ENCODE results near the gene FER.
"Not testable (repeated sequence)": the region's sequence is repeated elsewhere in the genome, so short reads cannot be mapped to it uniquely, and the experiment has no call there.

FER gene

DNA sequence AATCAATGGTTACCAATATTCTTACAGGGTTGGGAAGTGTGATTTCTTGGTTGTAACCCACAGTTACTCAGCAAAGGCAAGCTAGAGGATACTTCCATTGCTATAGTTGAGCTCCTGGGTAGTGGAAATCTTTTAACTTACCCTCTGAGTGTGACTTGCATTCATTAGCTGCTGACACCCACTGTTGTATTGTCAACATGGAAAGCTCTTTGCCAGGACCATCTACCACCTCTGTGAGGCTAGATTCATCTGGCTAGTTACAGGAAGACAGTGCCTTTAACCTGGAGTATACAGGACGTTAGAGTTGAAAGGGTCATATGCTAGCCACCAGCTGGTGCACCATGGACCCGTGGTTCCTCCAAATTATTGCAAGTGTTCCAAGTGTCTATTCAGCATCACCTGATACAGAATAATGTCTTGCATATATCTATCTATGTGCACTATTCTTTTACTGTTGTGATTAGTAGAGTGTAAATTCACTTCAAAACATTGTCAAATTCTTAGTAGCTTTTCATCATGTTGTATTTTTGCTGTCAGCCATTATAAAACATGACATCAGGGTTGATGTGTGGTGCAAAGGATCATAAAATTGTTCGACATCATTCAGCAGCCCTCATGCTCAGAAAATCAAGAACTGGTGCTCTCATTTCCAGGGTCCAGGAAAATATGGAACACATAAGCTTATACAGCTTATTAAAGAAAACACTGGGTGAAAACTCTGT is 423.1 kb downstream of the FER start:
- Histone ChIP-seq H3K27ac (ENCODE audit: low read length) (no peak overlapping the region), H3K4me3 (ENCODE audit: low read length) (no peak overlapping the region), H3K9me3 (ENCODE audit: insufficient read depth, low read depth, low read length) (no peaks in the 10 kb centered on the region)

DNA sequence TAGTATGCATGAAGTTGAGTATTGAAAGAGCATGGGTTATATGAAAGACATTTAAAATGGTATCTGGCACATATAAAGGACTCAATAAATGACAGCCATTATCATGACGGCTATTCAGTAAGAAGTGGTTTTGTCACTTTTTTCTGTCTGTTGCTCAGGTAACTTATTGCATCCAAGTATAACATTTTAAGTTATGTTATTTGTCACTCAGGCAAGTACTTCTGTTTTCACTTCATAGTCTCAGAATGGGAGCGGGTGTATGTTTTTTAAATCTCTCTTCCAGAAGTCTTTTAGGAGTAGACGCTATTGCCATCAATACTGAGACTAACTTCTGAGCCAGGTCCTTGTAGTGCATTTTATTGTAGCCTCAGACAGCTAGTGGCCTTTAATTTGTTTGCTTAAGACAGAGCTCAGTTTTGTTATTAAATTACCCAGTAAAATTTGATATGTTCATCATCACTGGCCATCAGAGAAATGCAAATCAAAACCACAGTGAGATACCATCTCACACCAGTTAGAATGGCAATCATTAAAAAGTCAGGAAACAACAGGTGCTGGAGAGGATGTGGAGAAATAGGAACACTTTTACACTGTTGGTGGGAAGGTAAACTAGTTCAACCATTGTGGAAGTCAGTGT is 423.9 kb downstream of the FER start:
- not testable (repeated sequence) for H3K27me3 ChIP-seq (ENCODE audit: insufficient read depth, low read length); H3K9ac ChIP-seq (ENCODE audit: low read depth, low read length); H3K9me3 ChIP-seq (ENCODE audit: insufficient read depth, low read depth, low read length); H3K36me3 ChIP-seq (ENCODE audit: insufficient read depth, low read depth, low read length); H3K4me3 ChIP-seq (ENCODE audit: low read length); H3K27ac ChIP-seq (ENCODE audit: low read length)
- H3K4me1 ChIP-seq (ENCODE audit: insufficient read depth, low read length), result peaks cover 20% of the 10 kb centered on the region

More for the DNA sequence above, 423.1 kb downstream of the FER start:
- H3K36me3 ChIP-seq (ENCODE audit: insufficient read depth, low read depth, low read length), result no peaks in the 10 kb centered on the region
- H3K27me3 ChIP-seq (ENCODE audit: insufficient read depth, low read length), result no peaks in the 10 kb centered on the region
- no peak overlapping the region for H3K9ac ChIP-seq (ENCODE audit: low read depth, low read length)
- peaks cover 20% of the 10 kb centered on the region for H3K4me1 ChIP-seq (ENCODE audit: insufficient read depth, low read length)

DNA sequence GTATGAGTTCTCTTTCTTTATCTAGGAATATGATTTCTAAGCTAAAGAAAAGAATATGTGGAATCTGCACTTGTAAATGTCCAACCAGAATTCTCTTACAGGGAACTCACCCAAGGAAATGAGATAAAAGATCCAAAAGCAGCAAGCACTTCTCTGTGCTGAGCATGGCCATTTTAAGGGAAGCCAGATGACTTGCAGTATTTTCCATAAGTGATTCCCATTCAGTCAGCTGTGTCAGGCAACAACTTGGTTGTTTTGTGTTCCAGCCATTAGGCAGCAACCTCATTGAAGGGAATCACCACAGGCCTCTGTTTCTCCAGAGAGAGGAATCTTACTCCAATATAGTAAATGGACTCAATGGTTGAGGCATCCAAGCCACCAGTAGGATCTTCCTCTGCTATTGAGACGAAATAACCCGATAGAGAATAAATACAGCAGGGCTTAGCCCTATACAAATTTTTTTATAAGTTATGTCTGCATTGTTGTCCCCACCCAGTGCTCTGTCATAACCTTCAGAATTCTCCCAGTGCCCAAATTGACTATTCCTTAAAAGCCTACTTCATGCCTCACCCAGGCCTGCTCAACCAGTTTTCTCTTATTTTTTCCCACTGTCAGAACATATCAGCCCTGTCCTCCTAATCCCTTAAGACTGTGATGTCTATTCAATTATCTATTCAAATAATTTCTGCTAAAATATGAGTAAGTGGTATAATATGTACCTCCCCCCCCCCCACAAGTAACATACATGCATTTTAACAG is 425.5 kb downstream of the FER start:
- Histone ChIP-seq H3K4me1 (ENCODE audit: insufficient read depth, low read length) (peaks cover 17% of the 10 kb centered on the region), H3K27ac (ENCODE audit: low read length) (no peak overlapping the region), H3K4me3 (ENCODE audit: low read length) (no peak overlapping the region)

DNA sequence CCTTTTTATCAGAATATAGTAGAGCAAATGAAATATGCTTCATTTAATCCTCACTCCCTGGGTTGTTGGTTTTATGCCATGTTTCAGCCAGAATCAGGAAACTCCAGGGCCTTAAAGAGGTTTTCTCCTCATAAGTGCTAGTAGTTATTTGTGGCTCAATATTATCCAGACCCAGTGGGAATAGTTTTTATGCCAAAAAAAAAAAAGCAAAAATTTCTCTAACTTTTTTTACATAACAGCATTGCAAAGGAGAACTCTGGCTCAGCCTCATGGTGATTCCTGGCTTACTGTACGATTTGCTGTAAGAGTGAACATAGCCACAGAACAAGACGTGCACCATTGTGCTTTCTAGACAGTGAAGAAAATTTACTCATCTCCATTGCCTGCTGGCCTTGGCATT is 429.5 kb downstream of the FER start:
- H3K36me3 ChIP-seq (ENCODE audit: insufficient read depth, low read depth, low read length), result no peaks in the 10 kb centered on the region
- no peaks in the 10 kb centered on the region for H3K9me3 ChIP-seq (ENCODE audit: insufficient read depth, low read depth, low read length)
- H3K9ac ChIP-seq (ENCODE audit: low read depth, low read length), result no peak overlapping the region
- H3K27me3 ChIP-seq (ENCODE audit: insufficient read depth, low read length), result no peaks in the 10 kb centered on the region
- H3K4me3 ChIP-seq (ENCODE audit: low read length), result no peak overlapping the region
- H3K27ac ChIP-seq (ENCODE audit: low read length), result no peak overlapping the region
- no peaks in the 10 kb centered on the region for H3K4me1 ChIP-seq (ENCODE audit: insufficient read depth, low read length)

More for the DNA sequence above, 425.5 kb downstream of the FER start:
- H3K9ac ChIP-seq (ENCODE audit: low read depth, low read length), result no peak overlapping the region
- no peaks in the 10 kb centered on the region for H3K36me3 ChIP-seq (ENCODE audit: insufficient read depth, low read depth, low read length)
- no peaks in the 10 kb centered on the region for H3K9me3 ChIP-seq (ENCODE audit: insufficient read depth, low read depth, low read length)
- H3K27me3 ChIP-seq (ENCODE audit: insufficient read depth, low read length), result no peaks in the 10 kb centered on the region

DNA sequence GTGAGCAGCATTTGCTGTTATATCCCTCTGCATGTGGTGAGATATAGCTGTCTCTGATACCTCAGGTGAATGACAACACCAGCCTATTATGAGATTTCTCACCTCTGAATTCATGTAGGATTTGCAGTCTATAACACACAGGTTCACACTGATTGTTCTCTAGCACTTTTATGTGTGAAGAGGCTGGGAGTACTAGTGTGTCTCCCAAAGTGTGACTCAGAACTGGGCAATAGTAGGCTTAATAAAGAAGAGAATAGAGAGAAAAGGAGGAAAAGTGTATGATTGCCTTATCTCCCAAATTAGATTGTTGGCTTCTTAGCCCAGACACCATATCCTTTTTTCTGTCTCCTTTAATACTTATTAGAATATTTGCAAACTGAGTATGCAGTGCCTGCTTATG is 430.1 kb downstream of the FER start:
- no peaks in the 10 kb centered on the region for H3K4me1 ChIP-seq (ENCODE audit: insufficient read depth, low read length)
- no peak overlapping the region for H3K9ac ChIP-seq (ENCODE audit: low read depth, low read length)
- H3K4me3 ChIP-seq (ENCODE audit: low read length), result no peak overlapping the region
- H3K27ac ChIP-seq (ENCODE audit: low read length), result no peak overlapping the region
- H3K27me3 ChIP-seq (ENCODE audit: insufficient read depth, low read length), result no peaks in the 10 kb centered on the region
- no peaks in the 10 kb centered on the region for H3K36me3 ChIP-seq (ENCODE audit: insufficient read depth, low read depth, low read length)
- H3K9me3 ChIP-seq (ENCODE audit: insufficient read depth, low read depth, low read length), result no peaks in the 10 kb centered on the region

DNA sequence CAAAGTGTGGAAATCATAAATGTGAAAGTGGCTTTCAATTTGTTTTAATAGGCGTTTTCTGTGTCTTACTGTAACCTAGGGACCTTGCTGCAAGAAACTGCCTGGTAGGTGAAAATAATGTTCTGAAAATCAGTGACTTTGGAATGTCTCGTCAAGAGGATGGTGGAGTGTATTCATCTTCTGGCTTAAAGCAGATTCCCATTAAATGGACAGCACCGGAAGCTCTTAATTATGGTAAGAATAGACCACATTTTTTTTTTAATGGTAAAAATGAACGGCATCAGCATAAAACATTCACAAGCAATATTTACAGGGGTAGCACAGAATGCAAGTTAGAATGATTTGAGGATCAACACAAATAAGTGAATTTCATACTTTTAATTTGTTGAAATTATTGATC is 433.0 kb downstream of the FER start:
- Histone ChIP-seq H3K27ac (ENCODE audit: low read length) (no peak overlapping the region), H3K36me3 (ENCODE audit: insufficient read depth, low read depth, low read length) (no peaks in the 10 kb centered on the region), H3K9me3 (ENCODE audit: insufficient read depth, low read depth, low read length) (no peaks in the 10 kb centered on the region), H3K27me3 (ENCODE audit: insufficient read depth, low read length) (no peaks in the 10 kb centered on the region), H3K4me1 (ENCODE audit: insufficient read depth, low read length) (no peaks in the 10 kb centered on the region), H3K9ac (ENCODE audit: low read depth, low read length) (no peak overlapping the region), H3K4me3 (ENCODE audit: low read length) (no peak overlapping the region)

DNA sequence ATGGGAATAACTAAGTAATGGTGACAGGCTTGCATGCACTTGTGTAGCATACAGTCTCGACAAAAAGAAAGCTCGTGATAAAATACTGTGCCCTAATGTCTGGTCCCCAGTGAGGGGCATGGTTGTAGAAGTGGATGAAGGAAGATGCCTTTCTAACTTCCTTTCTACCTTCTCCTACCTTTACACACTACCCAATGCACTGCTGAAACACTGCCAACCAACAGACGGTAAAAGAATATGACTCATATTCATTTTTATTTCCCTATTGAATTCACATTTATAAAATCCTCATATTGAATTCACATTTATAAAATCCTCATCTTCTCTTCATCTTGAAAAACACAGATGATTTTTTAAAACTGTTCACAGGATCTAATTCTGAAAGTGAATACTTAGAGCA is 439.1 kb downstream of the FER start:
- H3K27me3 ChIP-seq (ENCODE audit: insufficient read depth, low read length), result no peaks in the 10 kb centered on the region
- H3K4me3 ChIP-seq (ENCODE audit: low read length), result no peak overlapping the region
- no peaks in the 10 kb centered on the region for H3K9me3 ChIP-seq (ENCODE audit: insufficient read depth, low read depth, low read length)
- no peaks in the 10 kb centered on the region for H3K36me3 ChIP-seq (ENCODE audit: insufficient read depth, low read depth, low read length)
- no peak overlapping the region for H3K27ac ChIP-seq (ENCODE audit: low read length)
- peaks cover 1% of the 10 kb centered on the region for H3K4me1 ChIP-seq (ENCODE audit: insufficient read depth, low read length)
- H3K9ac ChIP-seq (ENCODE audit: low read depth, low read length), result no peak overlapping the region

DNA sequence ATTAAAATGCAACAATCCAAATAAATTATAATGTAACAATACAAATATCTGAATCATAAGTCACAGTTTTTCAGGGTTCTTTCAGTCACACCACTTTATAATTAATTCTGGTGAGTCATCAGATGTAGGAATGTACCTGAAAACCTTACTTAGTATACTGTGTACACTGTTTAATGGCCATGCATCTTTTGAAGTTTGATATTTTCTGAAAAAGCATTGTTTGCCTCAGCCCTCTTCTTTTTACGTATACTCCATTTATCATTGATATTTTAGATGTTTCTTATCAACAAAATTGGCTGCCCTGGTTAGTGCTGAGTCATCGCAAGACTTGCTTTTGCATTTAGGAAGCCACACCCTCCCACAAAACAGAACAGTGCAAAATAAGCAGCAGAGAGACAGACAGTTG is 443.5 kb downstream of the FER start:
- no peak overlapping the region for H3K4me3 ChIP-seq (ENCODE audit: low read length)
- H3K36me3 ChIP-seq (ENCODE audit: insufficient read depth, low read depth, low read length), result no peaks in the 10 kb centered on the region
- no peaks in the 10 kb centered on the region for H3K27me3 ChIP-seq (ENCODE audit: insufficient read depth, low read length)
- H3K9me3 ChIP-seq (ENCODE audit: insufficient read depth, low read depth, low read length), result no peaks in the 10 kb centered on the region
- no peak overlapping the region for H3K27ac ChIP-seq (ENCODE audit: low read length)
- H3K4me1 ChIP-seq (ENCODE audit: insufficient read depth, low read length), result peaks cover 37% of the 10 kb centered on the region
- H3K9ac ChIP-seq (ENCODE audit: low read depth, low read length), result no peak overlapping the region

DNA sequence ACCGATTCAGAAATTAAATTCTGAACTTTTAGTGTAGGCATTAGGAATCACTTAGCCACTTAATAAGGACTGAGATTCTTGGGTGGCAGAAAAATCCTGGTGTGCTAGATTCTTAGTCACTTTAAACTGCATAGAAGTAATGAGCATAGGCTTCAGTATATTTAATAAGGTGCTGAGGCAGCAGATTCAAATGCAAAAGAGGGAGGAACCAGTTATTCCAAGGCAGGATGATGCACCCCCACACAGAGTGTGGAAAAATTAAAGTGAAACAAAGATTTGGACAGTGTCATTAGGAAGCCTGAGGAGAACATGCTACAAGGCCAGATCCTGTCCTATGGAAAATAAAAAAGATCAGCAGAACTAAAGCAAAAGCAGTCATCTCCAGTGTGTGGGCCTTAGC is 444.3 kb downstream of the FER start:
- Histone ChIP-seq H3K27me3 (ENCODE audit: insufficient read depth, low read length) (no peaks in the 10 kb centered on the region), H3K9ac (ENCODE audit: low read depth, low read length) (peak overlapping the region; percentile 21; the same call in 1 of the 2 replicates), H3K4me1 (ENCODE audit: insufficient read depth, low read length) (peaks cover 41% of the 10 kb centered on the region), H3K27ac (ENCODE audit: low read length) (no peak overlapping the region), H3K36me3 (ENCODE audit: insufficient read depth, low read depth, low read length) (no peaks in the 10 kb centered on the region), H3K4me3 (ENCODE audit: low read length) (no peak overlapping the region), H3K9me3 (ENCODE audit: insufficient read depth, low read depth, low read length) (no peaks in the 10 kb centered on the region)

DNA sequence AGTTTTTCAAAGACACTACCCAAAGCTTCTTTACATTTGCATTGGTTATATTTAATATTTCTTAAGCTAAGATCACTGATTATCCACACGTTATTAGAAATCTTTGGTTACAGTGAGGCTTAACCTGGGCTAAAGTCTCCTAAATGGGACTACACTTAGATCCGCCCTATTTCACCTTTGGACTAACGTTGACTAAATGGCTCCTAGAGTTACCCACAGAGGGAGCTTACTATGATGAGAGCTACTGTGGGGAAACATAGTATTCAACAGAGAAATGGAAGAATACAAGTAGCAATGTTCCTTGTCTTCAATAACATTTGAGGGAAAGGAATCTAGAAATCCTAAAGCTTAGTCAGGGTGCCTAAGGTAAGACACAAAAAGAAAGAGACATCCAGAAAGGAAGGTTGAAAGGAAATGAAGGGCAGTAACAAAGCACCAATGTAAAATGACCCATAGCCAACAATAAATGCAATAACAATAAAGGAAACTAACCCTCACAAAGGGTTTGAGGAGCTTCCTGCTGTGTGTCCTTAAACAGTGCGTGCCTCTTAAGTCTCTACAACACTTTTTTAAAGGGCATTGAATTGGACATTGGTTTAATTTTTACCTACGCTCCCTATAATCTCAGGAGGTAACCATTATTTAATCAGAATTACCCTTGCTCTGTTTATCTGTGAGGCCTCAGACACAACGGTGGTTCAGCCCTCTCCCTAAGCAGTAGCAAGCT is 445.0 kb downstream of the FER start:
- H3K4me3 ChIP-seq (ENCODE audit: low read length), result no peak overlapping the region
- H3K4me1 ChIP-seq (ENCODE audit: insufficient read depth, low read length), result peaks cover 41% of the 10 kb centered on the region
- H3K36me3 ChIP-seq (ENCODE audit: insufficient read depth, low read depth, low read length), result no peaks in the 10 kb centered on the region
- H3K27me3 ChIP-seq (ENCODE audit: insufficient read depth, low read length), result no peaks in the 10 kb centered on the region
- no peak overlapping the region for H3K9ac ChIP-seq (ENCODE audit: low read depth, low read length)
- no peak overlapping the region for H3K27ac ChIP-seq (ENCODE audit: low read length)
- H3K9me3 ChIP-seq (ENCODE audit: insufficient read depth, low read depth, low read length), result no peaks in the 10 kb centered on the region

DNA sequence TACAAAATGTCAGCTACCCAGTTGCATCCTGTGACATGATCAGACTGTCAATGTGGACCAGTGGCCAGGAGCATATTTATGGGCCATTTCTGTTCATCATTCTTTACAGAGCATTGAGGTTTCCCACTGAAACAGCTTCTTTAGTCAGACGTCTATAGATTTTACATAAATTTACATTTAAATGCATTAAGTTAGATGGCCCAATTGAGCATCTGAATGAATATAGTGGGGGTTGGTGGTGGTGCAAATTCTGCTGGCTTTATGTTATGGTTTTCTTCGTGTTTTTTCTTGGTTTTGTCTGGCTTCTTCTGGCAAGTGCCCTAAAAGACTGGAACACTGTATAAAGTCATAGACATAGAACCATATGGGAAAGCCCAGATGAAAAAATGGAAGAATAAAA is 448.0 kb downstream of the FER start:
- Histone ChIP-seq H3K27me3 (ENCODE audit: insufficient read depth, low read length) (no peaks in the 10 kb centered on the region), H3K4me3 (ENCODE audit: low read length) (peak overlapping the region; percentile 24; the same call in 1 of the 2 replicates), H3K9ac (ENCODE audit: low read depth, low read length) (no peak overlapping the region), H3K9me3 (ENCODE audit: insufficient read depth, low read depth, low read length) (no peaks in the 10 kb centered on the region), H3K36me3 (ENCODE audit: insufficient read depth, low read depth, low read length) (no peaks in the 10 kb centered on the region), H3K27ac (ENCODE audit: low read length) (peak overlapping the region; percentile 50), H3K4me1 (ENCODE audit: insufficient read depth, low read length) (peaks cover 41% of the 10 kb centered on the region)

Measured in iPS-20b (cell line).